Measurements from ENCODE around the gene LRRTM3.

LRRTM3 gene

DNA sequence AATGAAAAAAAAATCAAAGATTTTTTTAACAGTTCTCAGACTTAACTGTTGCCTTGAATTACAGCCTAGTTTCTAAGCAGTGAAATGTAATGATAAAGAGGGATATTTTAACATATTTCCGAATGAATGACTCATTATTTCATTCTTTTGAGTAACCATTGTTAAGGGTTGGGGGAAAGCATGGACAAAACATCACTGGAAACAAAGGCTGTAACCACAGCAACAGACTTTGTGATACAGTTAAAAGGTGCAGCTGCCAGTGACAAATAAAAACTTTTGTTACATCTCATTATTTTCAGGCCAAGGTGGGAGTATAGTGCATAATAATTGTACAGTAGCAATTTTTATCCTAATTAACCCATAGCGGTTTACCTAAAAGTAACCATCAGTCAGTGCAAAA, 172.6 kb downstream of the LRRTM3 start:
- H3K27ac ChIP-seq = no peak overlapping the region
- no peak overlapping the region for H3K4me3 ChIP-seq
- no peaks in the 10 kb centered on the region for H3K27me3 ChIP-seq
- no peak overlapping the region for H3K4me2 ChIP-seq
- H3K36me3 ChIP-seq = no peaks in the 10 kb centered on the region
- H4K20me1 ChIP-seq = no peaks in the 10 kb centered on the region
- H3K9ac ChIP-seq = no peak overlapping the region
- no peak for TF ChIP-seq Cebpa-rat (IDR thresholded peaks at IDR 0.05)
- no peaks in the 10 kb centered on the region for H3K4me1 ChIP-seq
- no peaks in the 10 kb centered on the region for H3K9me3 ChIP-seq

GRCh38 chr10:67100951-67101350, 175.1 kb downstream of the LRRTM3 start:
- no peak overlapping the region for H3K27ac ChIP-seq
- H3K4me2 ChIP-seq = no peak overlapping the region
- no peaks in the 10 kb centered on the region for H3K27me3 ChIP-seq
- TF ChIP-seq Cebpa-rat (IDR thresholded peaks at IDR 0.05) = no peak
- H3K4me1 ChIP-seq = no peaks in the 10 kb centered on the region
- H4K20me1 ChIP-seq = no peaks in the 10 kb centered on the region
- no peaks in the 10 kb centered on the region for H3K36me3 ChIP-seq
- H3K4me3 ChIP-seq = no peak overlapping the region
- H3K9me3 ChIP-seq = no peaks in the 10 kb centered on the region
- H3K9ac ChIP-seq = no peak overlapping the region

DNA sequence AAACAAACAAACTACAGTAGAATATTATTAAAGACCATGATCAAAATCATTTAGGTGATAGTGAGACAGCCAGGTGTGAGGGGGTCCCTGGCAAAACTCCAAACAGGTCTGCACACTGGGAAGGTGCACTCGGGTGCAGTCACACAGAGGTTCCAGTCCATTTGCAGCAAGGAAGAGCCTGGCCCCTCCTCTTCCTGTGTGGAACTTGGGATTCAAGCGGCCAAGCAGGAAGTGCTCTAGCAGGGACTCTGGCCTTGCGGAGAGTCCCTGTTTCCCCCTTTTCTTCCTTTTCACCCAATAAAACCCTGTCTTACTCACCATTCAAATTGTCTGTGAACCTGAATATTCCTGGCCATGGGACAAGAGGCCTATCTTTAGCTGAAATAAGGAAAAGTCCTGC, 181.8 kb downstream of the LRRTM3 start:
- Histone ChIP-seq H3K27me3 (no peaks in the 10 kb centered on the region), H4K20me1 (no peaks in the 10 kb centered on the region)
- TF ChIP-seq Cebpa-rat (IDR thresholded peaks at IDR 0.05) = no peak

GRCh38 chr10:67110286-67110685, 184.4 kb downstream of the LRRTM3 start:
- H4K20me1 ChIP-seq = no peaks in the 10 kb centered on the region
- H3K9ac ChIP-seq = no peak overlapping the region
- no peak overlapping the region for H3K4me3 ChIP-seq
- H3K27me3 ChIP-seq = no peaks in the 10 kb centered on the region
- H3K4me1 ChIP-seq = no peaks in the 10 kb centered on the region
- no peak overlapping the region for H3K4me2 ChIP-seq
- TF ChIP-seq Cebpa-rat (IDR thresholded peaks at IDR 0.05) = no peak
- H3K36me3 ChIP-seq = no peaks in the 10 kb centered on the region
- no peaks in the 10 kb centered on the region for H3K9me3 ChIP-seq
- H3K27ac ChIP-seq = no peak overlapping the region

More for the DNA sequence above, 181.8 kb downstream of the LRRTM3 start:
- no peak overlapping the region for H3K9ac ChIP-seq
- H3K4me2 ChIP-seq = no peak overlapping the region
- H3K4me3 ChIP-seq = no peak overlapping the region
- no peaks in the 10 kb centered on the region for H3K36me3 ChIP-seq
- H3K27ac ChIP-seq = no peak overlapping the region
- no peaks in the 10 kb centered on the region for H3K9me3 ChIP-seq
- no peaks in the 10 kb centered on the region for H3K4me1 ChIP-seq

- Histone ChIP-seq H3K36me3 (no peaks in the 10 kb centered on the region), H3K9me3 (no peaks in the 10 kb centered on the region), H4K20me1 (no peaks in the 10 kb centered on the region), H3K4me3 (no peak overlapping the region), H3K27ac (no peak overlapping the region), H3K9ac (no peak overlapping the region), H3K4me2 (no peak overlapping the region), H3K4me1 (no peaks in the 10 kb centered on the region), H3K27me3 (no peaks in the 10 kb centered on the region)
- no peak for TF ChIP-seq Cebpa-rat (IDR thresholded peaks at IDR 0.05)
These were observed 186.9 kb downstream of the LRRTM3 start for GRCh38 chr10:67112765-67113164.

- Histone ChIP-seq H4K20me1 (no peaks in the 10 kb centered on the region), H3K9ac (no peak overlapping the region), H3K36me3 (no peaks in the 10 kb centered on the region), H3K4me1 (no peaks in the 10 kb centered on the region), H3K4me3 (no peak overlapping the region), H3K4me2 (no peak overlapping the region), H3K27ac (no peak overlapping the region), H3K9me3 (no peaks in the 10 kb centered on the region), H3K27me3 (no peaks in the 10 kb centered on the region)
- TF ChIP-seq Cebpa-rat (IDR thresholded peaks at IDR 0.05) = no peak
These were observed 189.1 kb downstream of the LRRTM3 start for GRCh38 chr10:67114945-67115344.

DNA sequence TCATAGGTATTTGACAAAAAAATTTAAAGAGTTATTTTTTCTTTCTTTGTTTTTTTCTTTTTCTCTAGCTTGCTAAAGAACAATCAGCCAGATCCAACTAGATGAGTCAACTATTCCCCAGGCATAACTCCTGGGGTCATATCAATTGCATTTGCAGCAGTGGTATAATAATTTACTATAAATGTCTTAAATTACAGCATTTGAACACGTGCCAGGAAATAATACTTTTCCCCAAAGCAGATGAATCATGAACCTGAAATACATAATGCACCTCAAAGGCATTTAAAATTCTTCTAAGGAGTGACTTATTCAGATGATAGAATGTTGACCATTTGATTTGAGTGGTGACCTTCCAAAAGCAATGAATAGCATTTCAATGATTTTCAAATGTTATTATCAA, 190.1 kb downstream of the LRRTM3 start:
- Histone ChIP-seq H3K4me2 (no peak overlapping the region), H3K4me1 (no peaks in the 10 kb centered on the region), H4K20me1 (no peaks in the 10 kb centered on the region), H3K9me3 (no peaks in the 10 kb centered on the region), H3K36me3 (no peaks in the 10 kb centered on the region), H3K4me3 (no peak overlapping the region), H3K9ac (no peak overlapping the region), H3K27me3 (no peaks in the 10 kb centered on the region), H3K27ac (no peak overlapping the region)
- no peak for TF ChIP-seq Cebpa-rat (IDR thresholded peaks at IDR 0.05)

- H3K4me1 ChIP-seq = no peaks in the 10 kb centered on the region
- H3K9ac ChIP-seq = no peak overlapping the region
- H3K27me3 ChIP-seq = no peaks in the 10 kb centered on the region
- no peak for TF ChIP-seq Cebpa-rat (IDR thresholded peaks at IDR 0.05)
- H3K4me2 ChIP-seq = no peak overlapping the region
- no peak overlapping the region for H3K27ac ChIP-seq
- H3K4me3 ChIP-seq = no peak overlapping the region
- H4K20me1 ChIP-seq = no peaks in the 10 kb centered on the region
- H3K9me3 ChIP-seq = no peaks in the 10 kb centered on the region
- H3K36me3 ChIP-seq = no peaks in the 10 kb centered on the region
These were observed 193.8 kb downstream of the LRRTM3 start for GRCh38 chr10:67119651-67120050.

DNA sequence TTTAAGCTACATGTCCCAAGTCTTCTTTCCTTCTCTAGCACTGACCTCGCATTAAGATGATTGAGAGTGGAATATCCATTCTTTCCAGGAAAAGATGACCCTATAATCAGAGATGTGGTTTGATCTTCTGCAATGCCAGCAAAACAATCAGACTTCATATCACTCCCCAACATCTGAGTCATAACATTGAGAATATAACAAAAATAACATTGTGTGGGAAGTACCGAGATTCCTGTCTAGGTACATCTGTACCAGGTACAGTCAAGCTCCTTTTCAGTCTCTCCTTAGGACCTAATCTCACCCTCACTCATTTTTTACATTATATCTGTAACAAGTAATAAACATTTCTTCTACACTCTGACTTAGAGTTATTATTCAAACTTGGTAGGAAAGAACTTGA, 201.6 kb downstream of the LRRTM3 start:
- H3K36me3 ChIP-seq = no peaks in the 10 kb centered on the region
- no peaks in the 10 kb centered on the region for H4K20me1 ChIP-seq
- H3K27ac ChIP-seq = no peak overlapping the region
- H3K9me3 ChIP-seq = no peaks in the 10 kb centered on the region
- H3K9ac ChIP-seq = no peak overlapping the region
- H3K4me1 ChIP-seq = no peaks in the 10 kb centered on the region
- no peak overlapping the region for H3K4me2 ChIP-seq
- no peak for TF ChIP-seq Cebpa-rat (IDR thresholded peaks at IDR 0.05)
- no peaks in the 10 kb centered on the region for H3K27me3 ChIP-seq
- no peak overlapping the region for H3K4me3 ChIP-seq

- no peak overlapping the region for H3K27ac ChIP-seq
- no peak overlapping the region for H3K4me2 ChIP-seq
- no peaks in the 10 kb centered on the region for H3K27me3 ChIP-seq
- H3K9ac ChIP-seq = no peak overlapping the region
- no peak overlapping the region for H3K4me3 ChIP-seq
- no peaks in the 10 kb centered on the region for H3K4me1 ChIP-seq
- H3K36me3 ChIP-seq = no peaks in the 10 kb centered on the region
- H4K20me1 ChIP-seq = no peaks in the 10 kb centered on the region
- no peaks in the 10 kb centered on the region for H3K9me3 ChIP-seq
- TF ChIP-seq Cebpa-rat (IDR thresholded peaks at IDR 0.05) = no peak
These were observed 214.8 kb downstream of the LRRTM3 start for GRCh38 chr10:67140641-67141040.

- no peak overlapping the region for H3K4me2 ChIP-seq
- H3K9me3 ChIP-seq = no peaks in the 10 kb centered on the region
- H4K20me1 ChIP-seq = no peaks in the 10 kb centered on the region
- TF ChIP-seq Cebpa-rat (IDR thresholded peaks at IDR 0.05) = no peak
- H3K4me1 ChIP-seq = no peaks in the 10 kb centered on the region
- H3K9ac ChIP-seq = no peak overlapping the region
- H3K27me3 ChIP-seq = no peaks in the 10 kb centered on the region
- H3K27ac ChIP-seq = no peak overlapping the region
- H3K4me3 ChIP-seq = no peak overlapping the region
- H3K36me3 ChIP-seq = no peaks in the 10 kb centered on the region
These were observed 215.5 kb downstream of the LRRTM3 start for GRCh38 chr10:67141300-67141699.
